PFSK-1 (cell line): ENCODE results near the gene CCDC194.

ENCODE experiments used
- POLR2AphosphoS5 ChIP-seq: IDR thresholded peaks from 2 replicates; pipeline ENCODE4 v1.6.1; 2012; ENCODE audit warnings: low read depth, mild to moderate bottlenecking, control low read depth, low read length, moderate library complexity
- REST ChIP-seq, 2 experiments: IDR thresholded peaks; 2 replicates each; pipeline versions ENCODE4 v1.6.1 to v1.8.0; 2011 to 2012; ENCODE audit warnings: low read depth in 2 of 2, low read length in 2 of 2, control low read depth in 1 of 2, inconsistent platforms in 1 of 2, mild to moderate bottlenecking in 1 of 2, moderate library complexity in 1 of 2; ENCODE audit not compliant: insufficient read depth in 1 of 2
- SIN3A ChIP-seq: IDR thresholded peaks from 2 replicates; pipeline ENCODE4 v1.6.1; 2012; ENCODE audit warnings: mild to moderate bottlenecking, low read length, moderate library complexity, borderline replicate concordance; ENCODE audit not compliant: insufficient read depth

- TF ChIP-seq POLR2AphosphoS5 (no peak), REST (IDR thresholded peaks at IDR 0.05; ENCODE audit: insufficient read depth in 1 of 2, low read depth in 2 of 2, low read length in 2 of 2) (no peak), SIN3A (no peak)
These were observed 16.0 kb upstream of the CCDC194 start for GRCh38 chr19:17409990-17410389.
